NCI-H748 treated with DMSO at 0.1 percent for 48 hours (cell line): ENCODE data around the gene NEB.
"Not testable (repeated sequence)": the region's sequence is repeated elsewhere in the genome, so short reads cannot be mapped to it uniquely, and the experiment has no call there.

Experiments used
- DNase-seq: peaks from one replicate; lab custom pipeline; 2025; lab: John Stamatoyannopoulos, UW

NEB gene

DNA sequence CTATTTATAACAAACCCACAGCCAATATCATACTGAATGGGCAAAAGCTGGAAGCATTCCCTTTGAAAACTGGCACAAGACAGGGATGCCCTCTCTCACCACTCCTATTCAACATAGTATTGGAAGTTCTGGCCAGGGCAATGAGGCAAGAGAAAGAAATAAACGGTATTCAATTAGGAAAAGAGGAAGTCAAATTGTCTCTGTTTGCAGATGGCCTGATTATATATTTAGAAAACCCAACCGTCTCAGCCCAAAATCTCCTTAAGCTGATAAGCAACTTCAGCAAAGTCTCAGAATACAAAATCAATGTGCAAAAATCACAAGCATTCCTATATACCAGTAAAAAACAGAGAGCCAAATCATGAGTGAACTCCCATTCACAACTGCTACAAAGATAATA lies 176.4 kb downstream of the NEB start:
- DNase-seq = not testable (repeated sequence)

DNA sequence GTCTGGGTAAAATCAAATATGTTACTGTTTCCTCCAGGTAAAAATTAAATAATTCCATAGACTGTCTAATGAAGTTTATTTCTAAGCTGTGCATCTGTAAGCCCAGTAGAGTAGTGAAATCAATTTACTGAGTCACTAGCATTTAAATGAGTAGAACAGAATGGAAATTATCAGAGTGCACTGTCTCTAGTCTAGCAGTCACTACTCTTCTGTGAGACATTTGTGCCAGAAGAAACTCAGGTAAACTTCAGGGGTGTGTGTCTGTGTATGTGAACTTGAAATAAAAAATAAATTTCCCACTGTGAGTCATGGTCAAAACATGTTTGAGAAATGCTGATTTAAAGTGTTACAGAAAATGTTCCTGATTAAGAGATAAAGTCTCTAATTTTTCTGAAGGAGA lies 178.2 kb downstream of the NEB start:
- DNase-seq = no peak

DNA sequence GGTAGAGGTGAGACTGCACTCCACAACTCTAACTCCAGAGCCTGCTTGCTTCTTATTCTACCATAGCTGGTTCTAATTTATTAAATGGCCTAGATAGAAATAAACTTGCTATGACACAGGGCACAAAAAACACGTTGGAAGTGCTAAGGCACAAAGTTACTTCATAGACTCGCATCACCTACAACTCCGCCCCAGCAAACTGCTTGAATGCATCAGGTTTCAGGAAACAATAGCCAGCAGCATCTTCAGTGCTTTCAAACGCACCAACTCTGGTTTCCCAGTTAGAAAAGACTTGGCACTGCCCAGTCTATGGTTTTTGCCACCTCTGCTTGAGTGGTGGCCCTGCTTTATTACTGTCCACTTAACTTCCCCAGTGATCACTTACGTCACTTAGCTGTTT lies 182.0 kb downstream of the NEB start:
- no peak for DNase-seq

DNA sequence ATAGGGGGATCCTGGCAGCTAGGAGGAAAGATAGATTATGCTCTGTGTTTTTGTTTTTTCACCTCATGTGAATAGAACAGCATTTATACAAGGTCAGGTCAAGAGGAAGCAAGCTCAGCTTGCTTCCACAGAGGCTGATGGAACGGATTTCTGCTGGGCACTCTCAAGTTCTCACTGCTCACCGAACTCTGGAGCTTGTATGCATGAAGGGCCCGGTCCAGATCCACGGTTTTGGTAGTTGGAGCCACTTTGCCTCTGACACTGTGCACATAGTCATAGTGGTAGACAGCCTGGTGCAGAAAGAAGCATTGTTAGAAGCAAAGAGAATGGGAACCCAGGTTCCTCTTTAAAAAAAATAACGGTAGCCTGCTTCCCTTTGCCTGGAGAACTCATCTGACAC lies 182.7 kb downstream of the NEB start:
- DNase-seq = no peak

DNA sequence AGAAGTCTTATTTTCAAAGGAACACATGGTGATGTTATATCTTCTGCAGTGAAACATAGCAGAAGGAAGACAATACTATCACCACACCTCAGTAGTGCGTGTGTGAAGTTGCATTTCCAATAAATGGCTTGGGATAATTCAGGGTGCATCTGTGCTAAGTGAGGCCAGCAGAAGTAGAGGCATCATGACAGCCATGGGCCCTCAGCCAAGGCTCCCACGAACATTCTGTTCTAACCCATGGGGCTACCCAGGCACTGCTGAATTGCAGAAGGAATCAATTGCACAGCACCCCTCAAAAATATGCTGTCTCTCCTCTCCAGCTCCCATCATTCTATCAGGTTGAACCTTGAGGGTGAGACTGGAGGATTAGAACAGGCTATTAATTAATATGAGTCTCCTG lies 185.1 kb downstream of the NEB start:
- no peak for DNase-seq

DNA sequence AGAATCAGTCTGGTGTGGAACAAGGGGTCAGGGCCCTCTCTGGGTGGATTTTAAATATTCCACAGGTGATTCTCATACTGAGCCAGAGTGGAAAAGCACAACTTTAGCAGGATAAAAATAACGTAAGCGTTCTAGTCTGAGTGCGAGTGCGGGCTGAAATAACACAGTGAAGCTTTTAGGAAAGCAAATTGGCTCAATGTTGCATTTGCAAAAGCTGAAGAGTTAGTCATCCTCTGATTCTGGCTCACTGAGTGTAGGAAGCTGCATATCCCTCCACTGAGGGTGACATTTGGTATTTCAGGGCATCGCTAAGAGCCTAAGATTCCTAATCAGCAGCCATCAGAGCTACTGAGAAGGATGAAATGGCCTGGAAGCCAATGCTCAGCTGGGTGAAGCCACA lies 189.8 kb downstream of the NEB start:
- DNase-seq = no peak

DNA sequence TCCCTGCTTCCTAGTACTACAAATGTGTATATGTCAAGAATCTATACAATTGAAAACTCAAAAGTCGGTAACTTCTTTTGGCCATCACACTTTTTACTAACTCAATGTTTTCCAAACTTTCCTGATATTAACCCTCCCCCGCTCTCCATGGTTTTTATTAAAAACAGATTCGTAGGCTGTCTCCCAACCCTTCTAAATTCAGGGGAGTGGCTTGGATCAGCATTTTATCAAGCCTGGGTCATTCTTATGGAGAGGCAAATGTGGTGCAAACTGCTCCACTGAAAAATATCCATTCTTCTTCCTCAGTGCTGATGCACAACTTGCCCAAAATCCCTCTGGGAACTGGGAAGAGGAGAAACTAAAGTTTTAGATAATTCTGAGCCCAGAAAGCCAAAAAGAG lies 190.4 kb downstream of the NEB start:
- DNase-seq = no peak

DNA sequence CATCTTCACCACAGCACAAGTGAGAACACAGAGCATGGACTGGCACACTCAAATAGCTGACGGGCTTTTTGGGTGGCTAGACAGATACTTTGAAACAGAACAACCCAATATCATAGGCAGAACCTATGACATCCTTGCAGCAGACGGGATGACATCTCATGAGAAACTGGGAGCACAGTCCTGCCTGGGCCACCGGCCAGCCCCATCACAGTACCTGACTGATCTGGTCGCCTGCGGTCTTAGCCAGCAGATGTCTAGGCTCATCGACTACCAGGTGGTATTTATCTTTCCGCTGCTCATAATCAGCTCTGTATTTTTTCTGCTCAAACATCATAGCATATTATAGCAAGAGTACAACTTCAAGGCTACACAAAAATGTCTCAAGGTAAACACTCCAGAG lies 200.3 kb downstream of the NEB start:
- no peak for DNase-seq

DNA sequence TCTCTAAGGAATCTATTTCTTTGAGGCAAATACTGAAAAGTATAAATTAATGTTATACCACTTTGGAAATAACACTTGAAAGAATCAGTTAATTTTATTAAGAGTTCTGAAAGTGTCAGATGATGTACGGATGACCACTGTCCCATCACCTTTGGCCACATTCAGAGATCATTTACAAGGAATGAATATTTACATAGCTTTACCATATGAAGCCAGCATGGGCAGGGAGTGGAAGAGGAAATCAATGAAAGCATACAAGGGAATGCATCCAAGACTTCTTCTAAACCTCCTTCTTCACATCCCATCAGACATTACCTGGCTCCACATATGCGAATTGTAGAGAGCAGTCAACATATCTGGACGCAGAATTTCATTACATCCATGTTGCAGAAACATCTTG lies 201.1 kb downstream of the NEB start:
- no peak for DNase-seq

DNA sequence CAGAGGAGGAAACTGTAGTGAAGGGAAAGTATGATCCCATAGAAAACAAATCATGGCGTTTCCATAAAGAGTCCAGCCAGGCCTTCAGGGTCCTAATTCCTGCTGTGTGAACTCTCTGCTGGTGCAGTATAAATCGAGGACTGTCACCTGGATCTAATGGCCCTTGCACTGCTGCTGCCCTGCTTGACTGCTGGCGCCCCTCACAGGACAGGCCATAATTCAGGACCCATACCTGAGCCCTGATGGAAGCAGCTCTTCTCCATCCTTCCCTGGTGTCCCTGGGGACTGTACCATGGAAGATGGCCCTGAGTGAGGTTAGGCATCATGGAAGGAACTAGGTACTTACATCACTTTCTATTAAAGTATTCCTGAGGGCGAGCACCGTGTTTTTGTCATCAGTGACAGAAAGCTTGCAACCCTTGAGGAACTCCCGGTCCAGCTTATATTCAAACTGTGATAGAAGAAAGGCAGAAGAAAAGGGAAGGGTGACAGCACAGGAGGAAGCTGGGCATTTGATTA lies 207.6 kb downstream of the NEB start:
- no peak for DNase-seq

DNA sequence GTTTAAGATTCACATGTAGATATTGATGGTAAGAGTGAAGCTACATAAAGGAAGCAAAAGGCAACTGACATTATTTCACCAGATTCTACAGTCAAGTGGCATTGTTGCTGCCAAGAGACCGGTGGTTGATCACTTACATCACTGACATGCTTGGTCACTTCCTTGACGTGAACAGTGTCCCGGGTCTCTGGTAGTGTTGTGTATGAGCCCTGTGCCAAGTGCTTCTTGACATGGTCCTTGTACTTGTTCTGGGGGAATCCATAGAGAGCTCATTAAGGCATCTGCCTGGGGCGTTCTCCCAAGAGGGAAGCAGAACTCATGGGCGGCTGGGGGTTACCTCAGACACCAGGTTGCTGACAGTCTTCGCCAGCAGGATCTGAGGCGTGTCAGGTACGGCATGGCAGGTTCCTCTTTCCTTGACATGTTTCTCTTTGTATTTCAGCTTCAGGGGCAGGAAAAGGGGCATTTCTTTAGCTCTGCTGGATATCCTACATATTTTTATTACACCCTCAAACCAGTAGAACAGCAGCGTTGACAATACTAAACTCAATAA lies 208.4 kb downstream of the NEB start:
- no peak for DNase-seq

DNA sequence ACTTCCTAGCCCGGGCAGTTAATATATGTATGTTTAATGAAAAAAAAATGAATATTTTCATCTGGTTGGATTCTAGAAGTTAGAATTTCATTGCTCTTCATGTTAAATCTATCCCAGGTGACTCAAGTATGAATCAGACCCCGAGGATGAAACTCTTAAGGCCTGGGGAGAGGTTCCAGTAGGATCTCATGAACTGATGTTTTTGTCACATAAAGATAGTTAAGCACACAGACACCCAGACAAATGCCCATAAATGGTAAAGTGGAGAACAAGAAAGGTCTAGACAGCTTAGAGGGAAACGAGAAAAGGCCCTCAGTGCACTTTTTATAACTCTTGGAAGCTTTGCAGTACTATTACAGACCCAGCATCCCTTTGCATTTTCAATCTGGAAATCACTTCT lies 210.4 kb downstream of the NEB start:
- DNase-seq = no peak

DNA sequence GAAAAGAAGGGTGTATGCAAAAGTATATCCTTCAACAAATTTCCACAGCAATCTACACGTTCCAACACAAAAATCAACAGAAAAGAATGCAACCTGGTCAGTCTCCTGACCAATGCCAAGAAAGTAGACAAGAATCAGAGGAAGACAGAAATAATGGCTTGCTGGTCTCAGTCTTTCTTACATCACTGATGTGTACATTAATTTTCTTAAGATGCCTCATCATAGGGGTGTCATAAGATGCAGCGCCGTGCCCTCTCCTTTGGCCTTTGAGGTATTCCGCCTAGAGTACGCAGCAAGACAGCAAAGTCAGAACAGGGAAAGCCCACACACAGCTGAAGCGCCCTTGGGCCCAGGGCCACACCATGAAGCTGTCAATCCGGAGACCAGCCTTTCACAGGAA lies 211.7 kb downstream of the NEB start:
- no peak for DNase-seq

DNA sequence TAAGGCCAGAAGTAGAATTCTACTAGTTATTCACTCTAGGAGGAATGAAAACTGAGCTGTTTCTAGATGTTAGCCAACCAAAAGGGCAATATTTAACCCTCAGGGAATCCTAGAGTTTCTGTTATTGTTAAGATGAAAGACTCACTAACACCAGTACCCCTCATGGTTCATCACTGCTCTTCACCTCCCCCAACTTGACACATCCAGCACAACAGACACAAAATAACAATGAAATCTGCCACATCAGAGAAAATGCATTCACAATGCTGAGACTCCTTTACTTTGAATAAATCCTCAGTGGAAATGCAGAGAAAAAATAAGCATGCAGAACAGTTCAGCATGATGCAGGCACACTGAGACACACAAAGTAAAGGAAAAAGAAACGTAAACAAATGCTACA lies 213.3 kb downstream of the NEB start:
- DNase-seq = no peak

DNA sequence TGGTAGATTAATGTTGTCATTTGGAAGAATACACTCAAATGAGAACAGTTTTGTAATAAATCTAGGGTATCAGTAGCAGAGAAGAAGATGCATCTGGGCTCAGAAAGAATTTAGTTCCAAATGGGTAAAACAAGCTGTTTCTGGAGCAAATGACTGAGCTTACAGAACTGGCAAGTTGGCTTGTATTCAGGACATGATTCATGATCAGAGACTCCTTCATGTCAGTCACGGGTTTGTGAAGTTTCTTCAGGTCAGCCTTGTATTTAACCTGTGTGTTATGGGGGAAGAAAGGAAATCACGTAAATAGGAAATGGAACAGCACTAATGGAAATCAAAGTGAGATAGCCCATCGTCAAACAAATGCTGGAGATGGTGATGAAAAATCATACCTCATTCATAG lies 215.5 kb downstream of the NEB start:
- no peak for DNase-seq

DNA sequence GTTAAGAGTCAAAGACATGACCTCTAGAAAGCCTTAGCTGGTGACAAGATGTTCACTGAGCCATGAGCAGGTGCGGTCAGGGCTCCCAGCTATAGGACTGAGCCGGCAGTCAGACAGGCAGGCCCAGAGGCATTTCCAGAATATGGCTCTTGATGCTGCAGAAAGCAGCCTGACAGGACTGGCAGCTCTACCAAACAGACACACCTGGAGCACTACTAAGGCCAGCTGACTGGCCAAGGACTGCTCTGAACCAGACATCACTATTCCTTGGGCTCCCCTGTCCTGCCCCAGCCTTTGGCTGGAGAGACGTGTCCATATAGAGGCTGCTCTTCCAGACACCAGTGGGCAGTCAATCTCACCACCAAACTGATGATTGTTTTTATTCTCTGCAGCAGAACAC lies 225.8 kb downstream of the NEB start:
- no peak for DNase-seq

DNA sequence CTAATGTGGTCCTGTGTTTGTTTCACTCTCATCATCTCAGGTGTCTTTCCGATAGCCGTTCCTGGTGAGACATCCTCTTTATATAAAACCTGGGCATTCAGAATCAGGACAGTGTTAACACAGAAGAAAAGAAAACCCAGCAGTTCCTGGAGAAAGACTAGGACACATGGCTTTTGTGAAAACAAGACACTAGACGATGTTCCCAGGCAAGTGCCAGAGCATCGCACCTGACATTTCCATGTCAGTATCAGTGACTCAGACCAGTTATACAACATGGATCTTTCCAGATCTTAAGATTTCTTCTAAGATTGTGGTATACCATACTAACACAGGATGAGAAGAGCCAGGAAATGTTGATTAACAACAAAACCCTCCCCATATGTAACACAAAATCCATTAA lies 228.1 kb downstream of the NEB start:
- DNase-seq = no peak

DNA sequence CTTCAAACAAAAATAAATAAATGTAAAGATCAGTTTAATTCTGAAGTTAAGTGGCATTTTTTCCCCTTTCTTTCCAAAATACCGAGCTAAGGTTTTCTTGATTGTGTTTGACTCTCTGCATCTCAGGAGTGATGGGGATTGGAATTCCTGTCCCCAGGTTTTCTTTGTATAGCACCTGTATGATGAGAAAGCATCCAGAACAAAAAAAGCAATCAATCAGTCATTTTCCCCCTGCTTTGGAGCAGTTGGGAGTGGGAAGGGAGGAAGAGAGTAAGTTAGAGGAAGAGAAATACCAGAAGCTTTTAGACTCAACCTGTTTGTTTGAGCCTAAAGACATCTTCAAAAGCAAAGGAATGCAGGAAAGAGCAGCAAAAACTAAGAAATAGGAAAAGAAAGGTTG lies 236.1 kb downstream of the NEB start:
- no peak for DNase-seq

DNA sequence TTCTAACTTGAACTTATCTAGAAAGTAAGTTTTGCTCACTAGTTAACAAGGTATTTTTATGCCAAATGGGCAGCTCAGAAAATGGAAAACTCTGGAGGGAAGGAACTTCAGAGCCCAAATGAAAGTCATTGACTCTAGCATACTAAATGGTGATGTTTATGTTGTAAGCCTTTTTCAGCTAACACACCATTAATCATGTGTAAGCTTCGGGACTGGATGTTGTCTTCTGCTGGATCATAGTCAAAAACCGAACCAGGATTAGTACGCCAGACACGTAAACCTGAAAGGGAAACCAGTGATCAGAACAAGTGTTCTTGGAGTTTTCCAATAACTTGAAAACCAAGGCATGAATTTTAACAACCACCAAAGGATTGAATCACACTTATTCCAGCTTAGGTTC lies 242.8 kb downstream of the NEB start:
- no peak for DNase-seq

DNA sequence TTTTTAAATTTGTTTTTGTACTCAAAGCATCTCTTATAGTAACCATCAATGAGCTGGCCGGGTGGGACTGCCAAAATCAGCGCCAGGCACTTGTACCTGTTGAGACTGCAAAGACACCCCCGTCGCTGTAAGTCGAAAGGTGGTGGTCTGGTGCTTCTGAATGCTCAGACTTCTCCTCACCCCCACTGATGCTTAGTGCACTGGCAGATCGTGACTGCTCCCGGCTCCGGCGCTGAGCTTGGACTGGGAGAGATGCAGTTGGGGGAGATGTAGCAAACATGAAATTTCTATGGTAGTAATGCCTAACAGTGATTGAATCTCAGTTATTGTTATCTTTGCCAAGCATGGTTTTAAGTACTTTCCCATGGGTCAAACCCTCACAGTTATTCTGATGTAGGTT lies 244.0 kb downstream of the NEB start:
- no peak for DNase-seq

DNA sequence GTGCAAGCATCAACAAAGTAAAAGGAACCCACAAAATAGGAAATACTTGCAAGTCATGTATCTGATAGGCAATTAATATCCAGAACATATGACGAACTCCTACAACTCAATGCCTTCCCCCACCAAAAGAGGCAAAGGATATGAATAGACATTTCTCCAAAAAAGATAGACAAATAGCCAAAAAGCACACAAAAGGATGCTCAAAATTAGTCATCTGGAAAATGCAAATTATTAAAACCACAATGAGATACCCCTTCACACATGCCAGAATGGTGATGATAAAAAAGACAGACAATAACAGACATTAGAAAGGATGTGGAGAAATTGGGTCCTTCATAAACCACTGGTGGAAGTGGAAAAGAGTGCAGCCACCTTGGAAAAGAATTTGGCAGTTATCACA lies 248.2 kb downstream of the NEB start:
- no peak for DNase-seq

DNA sequence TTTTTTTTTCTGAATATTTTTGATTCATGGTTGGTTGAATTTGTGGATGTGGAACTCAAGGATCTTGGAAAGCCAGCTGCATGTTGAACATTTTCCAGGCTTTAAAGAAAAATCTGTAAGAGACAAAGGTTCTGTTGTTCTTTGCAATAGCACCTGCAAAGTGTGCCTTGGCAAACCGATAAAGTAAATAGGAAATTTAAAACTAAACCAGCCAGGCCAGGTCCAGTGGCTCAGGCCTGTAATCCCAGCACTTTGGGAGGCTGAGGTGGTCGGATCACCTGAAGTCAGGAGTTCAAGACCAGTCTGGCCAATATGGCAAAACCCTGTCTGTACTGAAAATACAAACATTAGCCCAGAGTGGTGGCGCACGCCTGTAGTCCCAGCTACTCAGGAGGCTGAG lies 250.2 kb downstream of the NEB start:
- no peak for DNase-seq

DNA sequence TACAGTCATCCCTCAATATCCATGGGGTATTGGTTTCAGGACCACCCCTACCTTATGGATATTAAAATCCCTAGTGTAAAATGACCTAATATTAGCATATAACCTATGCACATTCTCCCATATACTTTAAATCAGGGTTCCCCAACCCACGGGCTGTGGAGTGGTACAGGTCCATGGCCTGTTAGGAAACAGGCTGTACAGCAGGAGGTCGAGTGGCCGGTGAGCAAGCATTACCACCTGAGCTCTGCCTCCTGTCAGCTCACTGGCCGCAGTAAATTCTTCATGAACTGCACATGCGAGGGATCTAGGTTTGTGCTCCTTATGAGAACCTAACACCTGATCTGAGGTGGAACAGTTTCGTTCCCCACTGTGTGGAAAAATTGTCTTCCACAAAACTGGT lies 250.7 kb downstream of the NEB start:
- DNase-seq = no peak

DNA sequence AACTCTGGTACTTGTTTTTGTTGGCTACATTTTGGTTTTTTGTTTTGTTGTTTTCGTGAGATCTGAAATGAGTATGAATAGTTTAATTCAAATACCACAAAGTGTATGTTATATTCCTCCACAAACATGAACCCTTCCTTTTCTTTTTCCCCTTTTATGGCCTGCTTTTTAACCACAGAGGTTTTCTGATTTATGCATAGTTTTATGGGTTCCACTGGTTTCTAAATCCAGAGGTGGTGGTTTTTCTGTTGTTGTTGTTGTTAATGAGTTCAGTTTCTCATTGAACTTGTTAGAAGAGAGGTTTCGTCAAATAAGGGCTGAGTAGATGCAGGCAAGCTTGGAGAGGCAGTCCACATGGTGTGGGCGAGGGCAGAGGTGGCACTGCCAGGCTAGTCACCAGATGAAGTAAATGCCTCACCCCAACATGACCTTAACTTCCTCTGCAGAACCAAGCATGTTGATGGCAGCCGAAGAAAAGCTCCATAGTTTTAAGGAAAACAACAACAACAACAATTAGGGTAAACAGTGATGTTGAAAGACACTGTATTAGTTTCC lies 252.0 kb downstream of the NEB start:
- DNase-seq = no peak

DNA sequence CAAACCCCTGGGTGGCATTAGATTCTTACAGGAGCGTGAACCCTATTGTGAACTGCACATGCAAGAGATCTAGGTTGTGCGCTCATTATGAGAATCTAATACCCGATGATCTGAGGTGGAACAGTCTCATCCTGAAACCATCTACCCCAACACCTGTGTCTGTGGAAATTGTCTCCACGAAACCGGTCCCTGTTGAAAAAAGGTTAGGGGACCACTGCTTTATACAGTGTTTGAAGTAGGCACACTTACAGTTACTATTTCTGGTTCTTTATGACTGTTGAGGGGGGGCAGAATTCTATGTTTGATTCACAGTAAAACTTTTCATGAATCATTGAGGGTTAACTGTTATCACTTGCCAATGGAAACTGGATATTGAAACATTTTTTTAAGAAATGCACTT lies 252.5 kb downstream of the NEB start:
- no peak for DNase-seq
